HL-60 (cell line): Measurements from ENCODE around the gene CITED1.

ENCODE experiments used
- DNase-seq, 2 experiments: peaks; one replicate each; pipeline ENCODE4 v3.0.0-alpha.2; 2010 to 2020; ENCODE audit warnings: low read depth in 1 of 2, low spot score in 1 of 2
- H3K27ac ChIP-seq: fragments of 250-450 bp; sonication (Bioruptor Pico); replicated peaks from 2 replicates; pipeline ENCODE4 v1.5.1; 2020; ENCODE audit warnings: mild to moderate bottlenecking, moderate library complexity
- H3K27me3 ChIP-seq: fragments of 250-450 bp; sonication (Bioruptor Pico); 2 replicates; pipeline ENCODE4 v1.5.1; 2021; ENCODE audit warnings: mild to moderate bottlenecking, moderate library complexity; ENCODE audit not compliant: insufficient read depth, poor library complexity, severe bottlenecking
- H3K4me3 ChIP-seq: replicated peaks from 2 replicates; pipeline ENCODE4 v1.5.1; 2011; ENCODE audit warnings: mild to moderate bottlenecking, control low read depth, low read length; ENCODE audit not compliant: insufficient read depth
- GABPA ChIP-seq: IDR thresholded peaks from 2 replicates; pipeline ENCODE4 v1.6.1; 2012; ENCODE audit warnings: low read depth
- POLR2AphosphoS5 ChIP-seq: IDR thresholded peaks from 2 replicates; pipeline ENCODE4 v1.6.1; 2012; ENCODE audit warnings: low read depth
- SPI1 ChIP-seq: IDR thresholded peaks from 2 replicates; pipeline ENCODE4 v1.6.1; 2012; ENCODE audit warnings: low read depth, mild to moderate bottlenecking, borderline replicate concordance
- TF ChIP-seq, protein P1 (sequence below): IDR thresholded peaks from 2 replicates; pipeline ENCODE4 v1.6.1; 2012; ENCODE audit warnings: low read depth; ENCODE audit not compliant: insufficient replicate concordance
- TF ChIP-seq, protein P2 (sequence below): IDR thresholded peaks from one replicate; pipeline ENCODE4 v1.5.1; 2011; ENCODE audit warnings: low read length, control low read depth, inconsistent platforms; ENCODE audit not compliant: insufficient read depth

CITED1 gene

DNA sequence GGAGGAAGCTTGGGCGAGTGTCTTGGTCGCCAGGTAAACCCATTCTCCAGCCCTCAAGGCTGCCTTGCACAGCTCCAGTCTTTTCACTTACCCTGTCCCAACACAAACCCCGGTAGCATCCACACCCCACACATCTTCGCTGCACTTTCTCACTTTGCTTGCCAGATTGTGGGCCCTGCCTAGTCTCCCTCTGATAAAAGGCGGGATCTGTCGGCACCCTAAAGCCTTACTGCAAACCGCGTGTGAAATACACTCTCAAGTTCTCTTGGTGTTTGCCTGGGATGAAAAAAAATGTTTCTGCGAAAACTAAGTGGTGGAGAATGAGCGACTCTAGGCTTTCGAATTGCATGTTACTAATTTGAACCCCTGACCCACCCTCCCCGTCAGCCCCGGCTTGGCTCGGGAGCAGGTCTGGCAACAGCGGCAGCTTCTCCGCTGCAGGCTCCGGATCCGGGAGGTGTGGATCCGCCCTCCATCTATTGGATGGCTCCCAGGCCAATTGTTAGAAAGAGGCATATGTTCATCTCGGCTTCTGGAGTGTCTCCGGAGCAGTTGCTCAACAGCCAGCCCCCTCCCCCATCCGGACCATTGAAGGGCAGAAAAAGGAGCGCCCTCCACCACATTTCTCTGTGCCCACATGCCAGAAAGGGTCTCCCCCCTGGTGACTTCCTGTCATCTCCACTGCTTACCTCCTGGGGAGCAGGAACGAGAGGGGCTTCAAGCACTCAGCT, 3.0 kb upstream of the CITED1 start:
- DNase-seq, result peak; percentile 28 to 54
- Histone ChIP-seq H3K27me3 (peaks cover 36% of the 10 kb centered on the region), H3K27ac (no peak overlapping the region), H3K4me3 (peak overlapping the region; percentile 20; the same call in 1 of the 2 replicates)
- TF ChIP-seq POLR2AphosphoS5 (no peak), GABPA (no peak), SPI1 (no peak)
- TF ChIP-seq, protein P1, sequence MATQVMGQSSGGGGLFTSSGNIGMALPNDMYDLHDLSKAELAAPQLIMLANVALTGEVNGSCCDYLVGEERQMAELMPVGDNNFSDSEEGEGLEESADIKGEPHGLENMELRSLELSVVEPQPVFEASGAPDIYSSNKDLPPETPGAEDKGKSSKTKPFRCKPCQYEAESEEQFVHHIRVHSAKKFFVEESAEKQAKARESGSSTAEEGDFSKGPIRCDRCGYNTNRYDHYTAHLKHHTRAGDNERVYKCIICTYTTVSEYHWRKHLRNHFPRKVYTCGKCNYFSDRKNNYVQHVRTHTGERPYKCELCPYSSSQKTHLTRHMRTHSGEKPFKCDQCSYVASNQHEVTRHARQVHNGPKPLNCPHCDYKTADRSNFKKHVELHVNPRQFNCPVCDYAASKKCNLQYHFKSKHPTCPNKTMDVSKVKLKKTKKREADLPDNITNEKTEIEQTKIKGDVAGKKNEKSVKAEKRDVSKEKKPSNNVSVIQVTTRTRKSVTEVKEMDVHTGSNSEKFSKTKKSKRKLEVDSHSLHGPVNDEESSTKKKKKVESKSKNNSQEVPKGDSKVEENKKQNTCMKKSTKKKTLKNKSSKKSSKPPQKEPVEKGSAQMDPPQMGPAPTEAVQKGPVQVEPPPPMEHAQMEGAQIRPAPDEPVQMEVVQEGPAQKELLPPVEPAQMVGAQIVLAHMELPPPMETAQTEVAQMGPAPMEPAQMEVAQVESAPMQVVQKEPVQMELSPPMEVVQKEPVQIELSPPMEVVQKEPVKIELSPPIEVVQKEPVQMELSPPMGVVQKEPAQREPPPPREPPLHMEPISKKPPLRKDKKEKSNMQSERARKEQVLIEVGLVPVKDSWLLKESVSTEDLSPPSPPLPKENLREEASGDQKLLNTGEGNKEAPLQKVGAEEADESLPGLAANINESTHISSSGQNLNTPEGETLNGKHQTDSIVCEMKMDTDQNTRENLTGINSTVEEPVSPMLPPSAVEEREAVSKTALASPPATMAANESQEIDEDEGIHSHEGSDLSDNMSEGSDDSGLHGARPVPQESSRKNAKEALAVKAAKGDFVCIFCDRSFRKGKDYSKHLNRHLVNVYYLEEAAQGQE, result no peak
- TF ChIP-seq, protein P2, sequence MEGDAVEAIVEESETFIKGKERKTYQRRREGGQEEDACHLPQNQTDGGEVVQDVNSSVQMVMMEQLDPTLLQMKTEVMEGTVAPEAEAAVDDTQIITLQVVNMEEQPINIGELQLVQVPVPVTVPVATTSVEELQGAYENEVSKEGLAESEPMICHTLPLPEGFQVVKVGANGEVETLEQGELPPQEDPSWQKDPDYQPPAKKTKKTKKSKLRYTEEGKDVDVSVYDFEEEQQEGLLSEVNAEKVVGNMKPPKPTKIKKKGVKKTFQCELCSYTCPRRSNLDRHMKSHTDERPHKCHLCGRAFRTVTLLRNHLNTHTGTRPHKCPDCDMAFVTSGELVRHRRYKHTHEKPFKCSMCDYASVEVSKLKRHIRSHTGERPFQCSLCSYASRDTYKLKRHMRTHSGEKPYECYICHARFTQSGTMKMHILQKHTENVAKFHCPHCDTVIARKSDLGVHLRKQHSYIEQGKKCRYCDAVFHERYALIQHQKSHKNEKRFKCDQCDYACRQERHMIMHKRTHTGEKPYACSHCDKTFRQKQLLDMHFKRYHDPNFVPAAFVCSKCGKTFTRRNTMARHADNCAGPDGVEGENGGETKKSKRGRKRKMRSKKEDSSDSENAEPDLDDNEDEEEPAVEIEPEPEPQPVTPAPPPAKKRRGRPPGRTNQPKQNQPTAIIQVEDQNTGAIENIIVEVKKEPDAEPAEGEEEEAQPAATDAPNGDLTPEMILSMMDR, result no peak

DNA sequence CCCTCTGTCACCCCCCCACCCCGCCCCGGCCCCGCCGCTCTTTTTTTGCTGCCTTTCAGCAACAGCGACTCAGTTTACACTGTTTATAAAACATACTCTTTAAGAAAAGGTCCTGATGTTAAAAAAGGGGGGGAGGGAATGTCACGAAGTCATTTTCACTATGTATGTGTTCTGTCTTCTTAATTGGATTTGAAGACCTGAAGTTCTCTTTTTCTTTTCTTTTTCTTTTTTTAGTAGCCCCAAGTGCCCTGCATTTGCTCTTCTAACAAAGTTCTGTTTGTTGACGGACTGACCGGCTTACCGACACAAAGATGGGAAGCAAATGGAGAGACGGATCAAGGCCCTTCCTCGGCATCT, 2.5 kb upstream of the CITED1 start:
- H3K27ac ChIP-seq, result no peak overlapping the region
- no peak overlapping the region for H3K4me3 ChIP-seq
- peaks cover 40% of the 10 kb centered on the region for H3K27me3 ChIP-seq
- TF ChIP-seq SPI1 (no peak), POLR2AphosphoS5 (no peak)
- DNase-seq, result no peak

DNA sequence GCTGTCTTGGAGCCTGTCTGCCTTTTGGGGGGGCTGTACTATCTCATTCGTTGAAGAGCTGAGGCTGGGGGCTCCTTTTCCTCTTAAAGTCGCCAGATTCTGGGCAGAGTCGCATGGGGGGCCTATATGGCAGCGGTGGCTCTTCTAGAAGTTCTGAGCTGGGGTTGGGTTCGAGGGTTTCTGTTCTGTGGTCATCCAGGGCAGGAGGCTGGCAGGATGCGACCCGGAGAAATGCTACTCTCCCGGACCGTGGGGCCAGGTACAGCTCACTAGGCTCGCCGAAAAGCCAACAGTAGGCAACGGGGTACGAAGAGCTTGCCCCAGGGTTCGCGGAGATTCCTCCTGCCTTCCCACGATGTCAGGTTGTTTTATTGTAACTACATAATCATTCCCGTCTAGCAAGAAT, 1.9 kb upstream of the CITED1 start:
- DNase-seq, result no peak
- H3K4me3 ChIP-seq, result no peak overlapping the region
- H3K27ac ChIP-seq, result no peak overlapping the region
- TF ChIP-seq GABPA, result no peak
- TF ChIP-seq, protein P1, result no peak
- TF ChIP-seq SPI1, result no peak
- H3K27me3 ChIP-seq, result peaks cover 43% of the 10 kb centered on the region

DNA sequence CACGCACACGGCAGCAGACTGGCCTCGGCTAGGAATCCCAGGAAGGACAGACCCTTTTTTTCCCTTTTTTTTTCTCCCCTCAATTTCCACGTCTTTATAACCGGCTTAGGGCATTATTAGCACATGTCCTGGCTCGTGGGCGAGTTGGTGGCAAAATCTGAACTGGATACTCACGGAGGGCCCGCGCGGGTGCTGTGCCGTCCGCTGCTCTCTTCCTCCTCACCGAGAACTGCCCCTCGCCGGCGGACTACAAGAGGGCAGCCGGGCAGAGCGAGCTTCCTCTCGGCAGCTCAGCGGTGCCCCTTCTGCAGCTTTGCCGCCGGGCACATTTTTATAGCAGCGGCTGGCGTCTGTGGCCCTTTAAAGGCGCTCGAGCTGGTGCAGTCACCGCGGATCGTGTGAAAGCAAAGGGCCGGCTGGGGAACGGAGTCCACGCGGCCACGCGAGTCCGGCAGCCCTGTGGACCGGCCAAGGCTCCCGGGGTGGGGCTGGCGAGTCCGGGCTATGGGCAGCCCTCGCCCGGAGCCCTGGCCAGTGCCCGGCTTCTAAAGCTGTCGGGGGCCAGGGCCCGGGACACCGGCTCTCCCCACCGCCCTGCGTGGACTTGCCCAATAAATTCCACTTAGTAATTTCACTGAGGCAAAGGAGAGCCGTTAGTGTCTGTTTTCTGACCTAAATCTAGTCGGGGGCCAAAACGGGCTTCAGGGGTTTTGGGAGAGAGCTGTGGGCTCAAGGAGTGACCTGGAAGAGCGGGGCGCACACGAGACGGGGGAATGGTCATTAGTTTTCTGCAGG, 1.3 kb upstream of the CITED1 start:
- Histone ChIP-seq H3K27me3 (peaks cover 43% of the 10 kb centered on the region), H3K27ac (no peak overlapping the region), H3K4me3 (peak overlapping the region; percentile 40)
- DNase-seq, result peak; percentile 40 to 67
- TF ChIP-seq SPI1 (no peak), GABPA (0 out of 2 replicates have a peak, but pooled peaks have one; percentile 33), POLR2AphosphoS5 (no peak)
- TF ChIP-seq, protein P2, result no peak
- TF ChIP-seq, protein P1, result no peak
